Activated CD4-positive, alpha-beta T cell treated with anti-CD3 and anti-CD28 coated beads for 1 hour (primary cell): Measurements from ENCODE around the gene RAMP1.

Experiments used
- DNase-seq: peaks from one replicate; pipeline ENCODE4 v3.0.0-alpha.2; 2020

RAMP1 gene

GRCh38 chr2:237956402-237956736 lies 96.9 kb downstream of the RAMP1 start:
- DNase-seq: no peak

GRCh38 chr2:237961637-237962036 lies 102.2 kb downstream of the RAMP1 start:
- DNase-seq: no peak
